SK-N-SH treated with all-trans-retinoic acid at 6 μM for 48 hours (cell line): Measurements from ENCODE around the gene SLC5A5.

Experiments used
- ATAC-seq: fragments of 200-7000 bp; cut with Tn5 transposase; 3 replicates; pipeline ENCODE4 v1.9.1; 2020; ENCODE audit warnings: mild to moderate bottlenecking, moderate library complexity
- ARNTL ChIP-seq: fragments of 450-650 bp; formaldehyde crosslinking; IDR thresholded peaks from 2 replicates; pipeline ENCODE4 v1.5.0; 2020; ENCODE audit warnings: low read depth, mild to moderate bottlenecking, moderate library complexity, borderline replicate concordance
- BACH2 ChIP-seq: fragments of 250-450 bp; sonication (Bioruptor Pico); IDR thresholded peaks from 2 replicates; pipeline ENCODE4 v1.9.0; 2021; ENCODE audit warnings: mild to moderate bottlenecking, borderline replicate concordance
- CSDC2 ChIP-seq: fragments of 250-450 bp; sonication (Bioruptor Pico); IDR thresholded peaks from 2 replicates; pipeline ENCODE4 v1.5.0; 2020; ENCODE audit warnings: mild to moderate bottlenecking, moderate library complexity
- CSRNP3 ChIP-seq: fragments of 250-450 bp; sonication (Bioruptor Pico); IDR thresholded peaks from 2 replicates; pipeline ENCODE4 v1.5.1; 2021; ENCODE audit warnings: mild to moderate bottlenecking, moderate library complexity
- ESRRG ChIP-seq: fragments of 250-450 bp; sonication (Bioruptor Pico); IDR thresholded peaks from 2 replicates; pipeline ENCODE4 v1.6.1; 2021; ENCODE audit warnings: mild to moderate bottlenecking
- OSR1 ChIP-seq: fragments of 250-450 bp; sonication (Bioruptor Pico); IDR thresholded peaks from 2 replicates; pipeline ENCODE4 v1.8.0; 2022; ENCODE audit warnings: moderate library complexity, mild to moderate bottlenecking, inconsistent platforms
- PPARA ChIP-seq: fragments of 250-450 bp; sonication (Bioruptor Pico); IDR thresholded peaks from 2 replicates; pipeline ENCODE4 v1.5.0; 2020; ENCODE audit warnings: mild to moderate bottlenecking, borderline replicate concordance
- RARB ChIP-seq: fragments of 250-450 bp; sonication (Bioruptor Pico); IDR thresholded peaks from 2 replicates; pipeline ENCODE4 v1.8.0; 2021; ENCODE audit warnings: mild to moderate bottlenecking, moderate library complexity
- SNAI2 ChIP-seq: fragments of 250-450 bp; sonication (Bioruptor Pico); IDR thresholded peaks from 2 replicates; pipeline ENCODE4 v1.5.0; 2020; ENCODE audit warnings: mild to moderate bottlenecking, moderate library complexity
- TCF4 ChIP-seq: fragments of 250-450 bp; sonication (Bioruptor Pico); IDR thresholded peaks from 2 replicates; pipeline ENCODE4 v1.8.0; 2021; ENCODE audit warnings: mild to moderate bottlenecking, moderate library complexity, borderline replicate concordance
- TOX ChIP-seq: fragments of 250-450 bp; sonication (Bioruptor Pico); IDR thresholded peaks from 2 replicates; pipeline ENCODE4 v1.8.0; 2021; ENCODE audit warnings: mild to moderate bottlenecking, moderate library complexity, borderline replicate concordance
- TSHZ2 ChIP-seq: fragments of 250-450 bp; sonication (Bioruptor Pico); IDR thresholded peaks from 2 replicates; pipeline ENCODE4 v1.5.0; 2020; ENCODE audit warnings: mild to moderate bottlenecking, moderate library complexity
- ZC3H10 ChIP-seq: fragments of 250-450 bp; sonication (Bioruptor Pico); IDR thresholded peaks from 2 replicates; pipeline ENCODE4 v1.5.1; 2021; ENCODE audit warnings: mild to moderate bottlenecking, moderate library complexity
- ZFP3 ChIP-seq: fragments of 250-450 bp; sonication (Bioruptor Pico); IDR thresholded peaks from 2 replicates; pipeline ENCODE4 v1.5.0; 2020; ENCODE audit warnings: mild to moderate bottlenecking, moderate library complexity
- ZFP30 ChIP-seq: fragments of 450-650 bp; formaldehyde crosslinking; IDR thresholded peaks from 2 replicates; pipeline ENCODE4 v1.5.0; 2022; ENCODE audit warnings: mild to moderate bottlenecking, moderate library complexity
- ZNF565 ChIP-seq: fragments of 450-650 bp; formaldehyde crosslinking; conservative IDR thresholded peaks from 2 replicates; pipeline ENCODE4 v1.5.0; 2020; ENCODE audit warnings: low read depth, mild to moderate bottlenecking, moderate library complexity
- ZNF70 ChIP-seq: fragments of 450-650 bp; formaldehyde crosslinking; IDR thresholded peaks from 2 replicates; pipeline ENCODE4 v1.5.0; 2020; ENCODE audit warnings: mild to moderate bottlenecking, moderate library complexity
- ZNF8 ChIP-seq: fragments of 450-650 bp; formaldehyde crosslinking; IDR thresholded peaks from 2 replicates; pipeline ENCODE4 v1.5.0; 2020; ENCODE audit warnings: mild to moderate bottlenecking, moderate library complexity
- TF ChIP-seq, protein P1 (sequence below): fragments of 250-450 bp; sonication (Bioruptor Pico); IDR thresholded peaks from 2 replicates; pipeline ENCODE4 v1.5.1; 2020; ENCODE audit warnings: low read depth, mild to moderate bottlenecking, moderate library complexity
- TF ChIP-seq, protein P2 (sequence below): fragments of 250-450 bp; sonication (Bioruptor Pico); IDR thresholded peaks from 2 replicates; pipeline ENCODE4 v1.8.0; 2021; ENCODE audit warnings: low read depth, mild to moderate bottlenecking, moderate library complexity, borderline replicate concordance

SLC5A5 gene

GRCh38 chr19:17841810-17842662 lies 29.7 kb upstream of the SLC5A5 start (continued):
- TF ChIP-seq, protein P1, sequence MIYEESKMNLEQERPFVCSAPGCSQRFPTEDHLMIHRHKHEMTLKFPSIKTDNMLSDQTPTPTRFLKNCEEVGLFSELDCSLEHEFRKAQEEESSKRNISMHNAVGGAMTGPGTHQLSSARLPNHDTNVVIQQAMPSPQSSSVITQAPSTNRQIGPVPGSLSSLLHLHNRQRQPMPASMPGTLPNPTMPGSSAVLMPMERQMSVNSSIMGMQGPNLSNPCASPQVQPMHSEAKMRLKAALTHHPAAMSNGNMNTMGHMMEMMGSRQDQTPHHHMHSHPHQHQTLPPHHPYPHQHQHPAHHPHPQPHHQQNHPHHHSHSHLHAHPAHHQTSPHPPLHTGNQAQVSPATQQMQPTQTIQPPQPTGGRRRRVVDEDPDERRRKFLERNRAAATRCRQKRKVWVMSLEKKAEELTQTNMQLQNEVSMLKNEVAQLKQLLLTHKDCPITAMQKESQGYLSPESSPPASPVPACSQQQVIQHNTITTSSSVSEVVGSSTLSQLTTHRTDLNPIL: no peak

DNA sequence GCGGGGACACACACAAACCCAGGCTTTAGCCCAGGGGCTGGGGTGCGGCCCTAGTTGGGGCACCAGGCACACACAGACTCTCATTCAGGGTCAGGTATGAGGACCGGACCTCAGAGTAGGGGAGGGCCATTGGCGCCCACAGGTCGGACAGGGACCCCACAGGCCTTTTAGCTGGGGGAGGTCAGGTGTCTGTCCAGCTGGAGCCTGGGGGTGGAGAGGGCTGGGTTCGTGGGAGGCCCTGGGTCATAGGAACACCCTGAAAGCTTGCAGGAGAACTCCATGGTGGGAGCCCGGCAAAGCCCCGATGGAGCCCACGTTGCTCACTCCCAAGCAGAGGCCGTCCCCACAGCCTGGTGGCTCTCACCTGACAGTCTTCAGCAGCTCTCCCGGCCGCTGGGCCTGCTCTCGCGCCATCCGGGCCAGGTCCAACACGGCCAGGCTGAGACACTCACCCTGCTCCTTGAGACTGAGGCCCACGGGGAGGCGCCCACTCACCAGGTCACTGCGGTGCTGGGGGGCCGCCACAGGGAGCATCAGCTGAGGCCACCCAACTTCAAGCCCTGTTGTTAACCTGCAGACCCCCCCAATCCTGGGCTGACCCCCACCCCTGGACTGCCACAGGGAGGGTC lies 29.0 kb upstream of the SLC5A5 start:
- TF ChIP-seq CSRNP3 (no peak), OSR1 (CRISPR knock-in tag) (no peak), ARNTL (CRISPR knock-in tag) (no peak)
- TF ChIP-seq, all 23 proteins: peak for 0
- no peak for ATAC-seq

- TF ChIP-seq ESRRG (CRISPR knock-in tag): no peak
- no peak for TF ChIP-seq PPARA
- no peak for TF ChIP-seq CSRNP3
- no peak for TF ChIP-seq TOX
- no peak for TF ChIP-seq BACH2 (CRISPR knock-in tag)
- TF ChIP-seq SNAI2 (CRISPR knock-in tag): no peak
- no peak for TF ChIP-seq ZNF70 (CRISPR knock-in tag)
- TF ChIP-seq CSDC2 (CRISPR knock-in tag): no peak
- TF ChIP-seq ZFP30 (CRISPR knock-in tag): no peak
- TF ChIP-seq ARNTL (CRISPR knock-in tag): no peak
- ATAC-seq: no peak
Measured at GRCh38 chr19:17843292-17843827, 28.4 kb upstream of the SLC5A5 start.

GRCh38 chr19:17843908-17844490 lies 27.7 kb upstream of the SLC5A5 start:
- no peak for ATAC-seq
- TF ChIP-seq RARB (CRISPR knock-in tag) (no peak), ZFP3 (peak; percentile 96), TSHZ2 (CRISPR knock-in tag) (no peak), ZNF8 (CRISPR knock-in tag) (no peak), PPARA (no peak)
- TF ChIP-seq, all 23 proteins: peak for 1

GRCh38 chr19:17846146-17846545 lies 25.6 kb upstream of the SLC5A5 start:
- ATAC-seq: no peak
- no peak for TF ChIP-seq CSRNP3
- TF ChIP-seq OSR1 (CRISPR knock-in tag): no peak
- TF ChIP-seq PPARA: no peak
- no peak for TF ChIP-seq ZNF565 (CRISPR knock-in tag)
- no peak for TF ChIP-seq SNAI2 (CRISPR knock-in tag)
- no peak for TF ChIP-seq ZFP30 (CRISPR knock-in tag)
- TF ChIP-seq ZC3H10 (CRISPR knock-in tag): no peak
- TF ChIP-seq, protein P2, sequence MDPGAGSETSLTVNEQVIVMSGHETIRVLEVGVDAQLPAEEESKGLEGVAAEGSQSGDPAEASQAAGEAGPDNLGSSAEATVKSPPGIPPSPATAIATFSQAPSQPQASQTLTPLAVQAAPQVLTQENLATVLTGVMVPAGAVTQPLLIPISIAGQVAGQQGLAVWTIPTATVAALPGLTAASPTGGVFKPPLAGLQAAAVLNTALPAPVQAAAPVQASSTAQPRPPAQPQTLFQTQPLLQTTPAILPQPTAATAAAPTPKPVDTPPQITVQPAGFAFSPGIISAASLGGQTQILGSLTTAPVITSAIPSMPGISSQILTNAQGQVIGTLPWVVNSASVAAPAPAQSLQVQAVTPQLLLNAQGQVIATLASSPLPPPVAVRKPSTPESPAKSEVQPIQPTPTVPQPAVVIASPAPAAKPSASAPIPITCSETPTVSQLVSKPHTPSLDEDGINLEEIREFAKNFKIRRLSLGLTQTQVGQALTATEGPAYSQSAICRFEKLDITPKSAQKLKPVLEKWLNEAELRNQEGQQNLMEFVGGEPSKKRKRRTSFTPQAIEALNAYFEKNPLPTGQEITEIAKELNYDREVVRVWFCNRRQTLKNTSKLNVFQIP (CRISPR knock-in tag): no peak
- TF ChIP-seq ZFP3: no peak
- no peak for TF ChIP-seq ESRRG (CRISPR knock-in tag)
- no peak for TF ChIP-seq TOX
- no peak for TF ChIP-seq ARNTL (CRISPR knock-in tag)
- TF ChIP-seq TCF4 (CRISPR knock-in tag): no peak
